Left lung (tissue), 10 donors: Measurements from ENCODE around the gene CCL22. TPM values are rescaled to one million over a fixed set of nuclear protein-coding genes. Genes with fewer than 3 reads are reported as not detected.
"Not testable (repeated sequence)": the region's sequence is repeated elsewhere in the genome, so short reads cannot be mapped to it uniquely, and the experiment has no call there.

Experiments
- ATAC-seq: fragments of 200-7000 bp; cut with Tn5 transposase; one replicate; pipeline ENCODE4 v1.9.1; 2020; ENCODE audit warnings: moderate library complexity
- DNase-seq, 4 donors: peaks; one replicate each; pipeline ENCODE4 v3.0.0-alpha.2; 2013 to 2020
- H3K27ac ChIP-seq, 2 donors: fragments of 200-600 bp; sonication (generic) in 1 of 2; one replicate each; pipeline versions ENCODE4 v1.5.0 to v1.8.0; 2020 to 2021
- H3K27me3 ChIP-seq, 2 donors: fragments of 200-600 bp; sonication (generic) in 1 of 2; one replicate each; pipeline versions ENCODE4 v1.5.0 to v1.8.0; 2020 to 2021
- H3K36me3 ChIP-seq, 2 donors: fragments of 200-600 bp; sonication (generic) in 1 of 2; one replicate each; pipeline versions ENCODE4 v1.5.0 to v1.8.0; 2020 to 2021
- H3K4me1 ChIP-seq, 2 donors: fragments of 200-600 bp; one replicate each; pipeline ENCODE4 v1.8.0; 2021
- H3K4me3 ChIP-seq, 2 donors: fragments of 200-600 bp; sonication (generic) in 1 of 2; one replicate each; pipeline versions ENCODE4 v1.5.0 to v1.8.0; 2020 to 2021; ENCODE audit warnings: mild to moderate bottlenecking in 1 of 2
- H3K9me3 ChIP-seq, 2 donors: fragments of 200-600 bp; sonication (generic) in 1 of 2; one replicate each; pipeline versions ENCODE4 v1.5.0 to v1.8.0; 2020 to 2021
- CTCF ChIP-seq, 2 donors: fragments of 200-600 bp; sonication (generic) in 1 of 2; IDR thresholded peaks; one replicate each; pipeline versions ENCODE4 v1.5.0 to v1.8.0; 2021; ENCODE audit warnings: antibody characterized with exemption in 2 of 2
- intact Hi-C, 2 donors: fragments of 100-400 bp; cut with DNase I; formaldehyde crosslinking; loops; one replicate each; pipeline versions ENCODE4 v1.11.2 to v1.14.2; 2022
- polyA plus RNA-seq, 6 donors: library from polyadenylated mRNA; unstranded; fragments of 120-200 nt; gene quantifications; one replicate each; pipeline ENCODE4 v1.2.1, GENCODE V29; 2013; ENCODE audit not compliant: insufficient read length in 6 of 6
- total RNA-seq, 2 donors: library from RNA; stranded (reverse); fragmentation: NEBNext Ultra II Directional; extraction: Animal tissue kit (Norgen Biotek cat#: 25700); gene quantifications; one replicate each; pipeline ENCODE4 v1.2.1, GENCODE V29; 2021
- donor health status: DM: no; HTN: yes; CAD: no.
- donor health status: DM: no; HTN: no; CAD: no.

The CCL22 gene
- total and polyA plus RNA-seq, 8 donors: 0.08 to 2.4 (median 0.21) TPM

DNA sequence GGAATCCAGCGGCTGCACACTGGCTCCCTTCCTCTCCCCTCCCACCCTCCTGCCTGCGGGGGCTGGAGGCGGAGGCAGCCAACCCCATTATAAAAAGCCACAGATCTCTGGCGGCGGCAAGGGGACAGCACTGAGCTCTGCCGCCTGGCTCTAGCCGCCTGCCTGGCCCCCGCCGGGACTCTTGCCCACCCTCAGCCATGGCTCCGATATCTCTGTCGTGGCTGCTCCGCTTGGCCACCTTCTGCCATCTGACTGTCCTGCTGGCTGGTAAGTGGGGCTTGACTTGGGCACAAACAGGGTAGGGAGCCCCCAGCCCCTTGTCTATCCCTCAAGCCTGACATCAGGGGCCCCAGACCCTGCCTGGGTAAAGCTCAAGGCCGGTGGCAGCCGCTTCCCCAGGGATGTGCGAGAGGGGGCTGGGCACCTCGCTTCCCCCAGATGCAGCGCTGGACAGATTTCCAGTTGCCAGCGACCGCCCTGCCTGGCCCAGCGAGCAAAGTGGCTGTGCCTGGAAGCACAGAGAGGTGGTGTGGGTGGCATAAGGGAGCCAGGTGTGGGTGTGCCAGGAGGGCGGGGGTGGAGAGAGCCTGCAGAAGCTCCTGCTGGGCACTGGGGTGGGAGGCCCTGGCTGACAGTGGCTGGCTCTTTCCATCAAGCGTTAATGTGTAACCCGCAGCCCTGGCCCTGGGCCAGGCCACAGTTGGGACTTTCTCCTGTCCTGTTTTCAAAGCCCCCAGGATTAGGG lies 14.0 kb downstream of the CCL22 start, which contains the start of gene CX3CL1:
CX3CL1 (plus strand) TSS at position 119 of the 745 bp plus-strand sequence; CDS start at position 198, 79 bp downstream.
- H3K4me1 ChIP-seq: peaks cover 4 to 7% of the 10 kb centered on the region in 2 donors
- H3K36me3 ChIP-seq: no peaks in the 10 kb centered on the region
- TF ChIP-seq CTCF (IDR thresholded peaks at IDR 0.05): no peak
- intact Hi-C loops: no loop called here
- peak; percentile 76 for ATAC-seq
- peak; percentile 58 to 89 (median 74) for DNase-seq
- no peaks in the 10 kb centered on the region for H3K9me3 ChIP-seq
- H3K27me3 ChIP-seq: no peaks in the 10 kb centered on the region
- H3K4me3 ChIP-seq: peak within 1 kb of the TSS; percentile 25 to 41
- peak within 1 kb of the TSS; percentile 73 to 77 for H3K27ac ChIP-seq

DNA sequence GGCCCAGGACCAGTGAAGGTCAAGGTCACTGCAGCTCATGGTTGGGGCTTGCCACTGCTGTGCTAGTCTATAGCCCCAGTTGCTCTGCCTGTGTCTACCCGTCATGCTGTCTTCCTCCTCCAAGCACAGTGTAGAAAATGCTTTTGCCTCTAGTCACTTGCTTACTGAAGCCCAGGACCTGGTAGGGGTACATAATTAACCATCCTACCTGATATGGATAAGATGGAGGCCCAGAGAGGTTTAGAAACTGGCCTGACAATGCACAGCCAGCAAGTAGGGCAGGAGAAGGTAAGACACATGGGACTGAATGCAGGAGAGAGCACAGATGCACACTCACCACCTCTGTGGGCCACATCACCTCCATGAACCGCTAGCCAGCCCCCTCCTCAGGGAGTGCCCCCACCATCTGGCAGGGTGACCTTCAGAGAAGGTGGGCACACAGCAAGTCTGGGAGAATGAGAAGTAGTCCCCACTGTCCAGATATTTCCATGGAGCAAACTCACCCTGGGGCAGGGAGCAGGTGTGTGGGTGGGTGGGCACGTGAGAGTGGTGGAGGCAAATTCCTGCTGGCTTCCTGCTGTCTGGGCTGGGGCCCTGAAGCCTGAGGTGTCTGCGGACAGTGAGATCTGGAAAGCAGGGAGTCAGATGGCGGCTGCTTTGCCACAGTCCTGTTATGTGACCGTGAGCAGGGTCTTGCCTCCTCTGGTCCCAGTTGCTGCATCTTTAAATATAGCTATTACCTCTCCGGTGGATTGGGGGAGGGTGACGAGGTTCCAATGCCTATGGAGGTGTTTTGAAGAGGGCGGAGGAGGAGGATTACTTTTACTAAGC lies 14.7 kb downstream of the CCL22 start:
- peak overlapping the region; percentile 73 to 77 for H3K27ac ChIP-seq
- no peaks in the 10 kb centered on the region for H3K9me3 ChIP-seq
- H3K4me3 ChIP-seq: peak overlapping the region; percentile 25 to 41
- intact Hi-C loops: no loop called here
- H3K4me1 ChIP-seq: peaks cover 4 to 7% of the 10 kb centered on the region in 2 donors
- ATAC-seq (peak; percentile 14), DNase-seq (no peak)
- no peak for TF ChIP-seq CTCF (IDR thresholded peaks at IDR 0.05)
- no peaks in the 10 kb centered on the region for H3K36me3 ChIP-seq
- H3K27me3 ChIP-seq: no peaks in the 10 kb centered on the region

- no peak for TF ChIP-seq CTCF (IDR thresholded peaks at IDR 0.05)
- H3K4me3 ChIP-seq: peak overlapping the region; percentile 25 to 41
- DNase-seq (peak in 1 of 4 donors; percentile 30), ATAC-seq (peak; percentile 5)
- peaks cover 6 to 7% of the 10 kb centered on the region in 2 donors for H3K4me1 ChIP-seq
- intact Hi-C loops: no loop called here
- H3K27me3 ChIP-seq: no peaks in the 10 kb centered on the region
- peak overlapping the region; percentile 73 to 77 for H3K27ac ChIP-seq
- no peaks in the 10 kb centered on the region for H3K36me3 ChIP-seq
- H3K9me3 ChIP-seq: no peaks in the 10 kb centered on the region
Measured at GRCh38 chr16:57374067-57374534, 15.5 kb downstream of the CCL22 start.

DNA sequence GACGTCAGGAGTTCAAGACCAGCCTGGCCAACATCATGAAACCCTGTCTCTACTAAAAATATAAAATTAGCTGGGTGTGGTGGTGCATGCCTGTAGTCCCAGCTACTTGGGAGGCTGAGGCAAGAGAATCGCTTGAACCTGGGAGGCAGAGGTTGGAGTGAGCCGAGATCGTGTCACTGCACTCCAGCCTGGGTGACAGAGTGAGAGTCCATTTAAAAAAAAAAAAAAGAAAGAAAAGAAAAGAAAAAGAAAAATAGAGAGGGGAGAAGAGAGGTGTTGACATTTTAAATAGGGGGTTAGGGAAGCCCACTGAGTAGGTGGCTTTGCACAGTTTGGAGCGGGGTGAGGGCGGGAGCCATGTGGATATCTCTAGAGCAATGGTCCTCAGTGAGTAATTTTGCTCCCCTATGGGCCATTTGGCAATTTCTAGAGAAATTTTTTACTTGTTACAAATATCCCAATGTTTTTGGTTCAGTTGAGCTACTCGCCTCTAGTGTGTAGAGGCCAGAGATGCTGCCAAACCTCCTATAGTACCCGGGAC lies 16.4 kb downstream of the CCL22 start:
- not testable (repeated sequence) for DNase-seq
- peak overlapping the region in 1 of 2 donors; percentile 41 for H3K4me3 ChIP-seq

DNA sequence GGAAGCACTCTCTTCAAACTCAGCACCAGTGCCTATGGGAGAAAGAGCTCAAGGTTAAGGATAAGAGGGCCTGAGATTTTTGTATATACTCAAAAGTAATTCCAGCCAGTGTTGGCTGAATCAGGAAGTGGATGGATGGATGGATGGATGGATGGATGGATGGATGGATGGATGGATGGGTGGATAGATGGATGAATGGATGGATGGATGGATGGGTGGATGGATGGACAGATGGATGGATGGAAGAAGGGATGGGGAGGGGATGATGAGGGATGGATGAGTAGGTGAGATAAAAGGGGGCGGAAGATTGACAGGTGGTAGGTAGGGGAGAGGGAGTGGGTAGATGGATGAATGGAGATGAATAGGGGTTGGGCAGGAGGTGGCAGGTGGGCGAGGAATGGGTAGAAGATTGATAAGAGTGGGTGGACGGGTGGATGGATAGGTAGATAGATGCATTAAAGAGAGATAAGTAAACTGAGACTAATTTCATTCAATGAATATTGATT lies 17.8 kb downstream of the CCL22 start:
- Histone ChIP-seq H3K4me1 (peaks cover 7 to 26% of the 10 kb centered on the region in 2 donors), H3K9me3 (no peaks in the 10 kb centered on the region), H3K27me3 (no peaks in the 10 kb centered on the region), H3K4me3 (no peak overlapping the region), H3K27ac (no peak overlapping the region), H3K36me3 (no peaks in the 10 kb centered on the region)
- intact Hi-C loops: no loop called here
- DNase-seq (no peak), ATAC-seq (no peak)
- TF ChIP-seq CTCF (IDR thresholded peaks at IDR 0.05): no peak

More for the DNA sequence above, 16.4 kb downstream of the CCL22 start:
- intact Hi-C loops, H3K27me3 ChIP-seq, ATAC-seq, H3K27ac ChIP-seq, H3K36me3 ChIP-seq, H3K9me3 ChIP-seq: not testable (repeated sequence)
- H3K4me1 ChIP-seq: peaks cover 7 to 15% of the 10 kb centered on the region in 2 donors
